Natural killer cell treated with Interleukin-12 subunit alpha and Interleukin-12 subunit beta and Interleukin-15 and Interleukin-18, amount 100 ng/mL, for 72 hours (primary cell): ENCODE measurements around the gene TIMP4. TPM values are rescaled to one million over a fixed set of nuclear protein-coding genes. Genes with fewer than 3 reads are reported as not detected.
A peak's percentile ranks its signal among the peaks of the same experiment; 100 is the strongest.

Experiments used
- ATAC-seq, 2 donors: fragments of 150-1000 bp; cut with Tn5 transposase in 1 of 2; sonication (Bioruptor Pico), chemical (Tn5 transposase) in 1 of 2; 2 replicates each; pipeline ENCODE4 v1.10.0; 2021
- DNase-seq: peaks from one replicate; pipeline ENCODE4 v3.0.0; 2022; ENCODE audit warnings: low spot score
- H3K27ac Mint-ChIP-seq, 2 donors: 1 replicate in 1 of 2; 2 replicates in 1 of 2; pipeline ENCODE4 v1.8.0; 2022; ENCODE audit warnings: mixed read lengths in 2 of 2, mild to moderate bottlenecking in 1 of 2, moderate library complexity in 1 of 2
- H3K27me3 Mint-ChIP-seq, 2 donors: 1 replicate in 1 of 2; 2 replicates in 1 of 2; pipeline ENCODE4 v1.8.0; 2022; ENCODE audit warnings: mixed read lengths in 2 of 2
- H3K36me3 Mint-ChIP-seq: one replicate; pipeline ENCODE4 v1.8.0; 2022; ENCODE audit warnings: mixed read lengths
- H3K4me1 Mint-ChIP-seq, 2 donors: 1 replicate in 1 of 2; 2 replicates in 1 of 2; pipeline ENCODE4 v1.8.0; 2022; ENCODE audit warnings: low read depth in 2 of 2, mixed read lengths in 2 of 2, mild to moderate bottlenecking in 1 of 2
- H3K4me3 Mint-ChIP-seq: one replicate; pipeline ENCODE4 v1.8.0; 2022; ENCODE audit warnings: mixed read lengths
- H3K9me3 Mint-ChIP-seq: 2 replicates; pipeline ENCODE4 v1.8.0; 2022; ENCODE audit warnings: mixed read lengths
- total RNA-seq, 2 donors: library from RNA; stranded (reverse); gene quantifications; one replicate each; pipeline ENCODE4 v1.2.3, GENCODE V29; 2022

The TIMP4 gene
- total RNA-seq = not detected

DNA sequence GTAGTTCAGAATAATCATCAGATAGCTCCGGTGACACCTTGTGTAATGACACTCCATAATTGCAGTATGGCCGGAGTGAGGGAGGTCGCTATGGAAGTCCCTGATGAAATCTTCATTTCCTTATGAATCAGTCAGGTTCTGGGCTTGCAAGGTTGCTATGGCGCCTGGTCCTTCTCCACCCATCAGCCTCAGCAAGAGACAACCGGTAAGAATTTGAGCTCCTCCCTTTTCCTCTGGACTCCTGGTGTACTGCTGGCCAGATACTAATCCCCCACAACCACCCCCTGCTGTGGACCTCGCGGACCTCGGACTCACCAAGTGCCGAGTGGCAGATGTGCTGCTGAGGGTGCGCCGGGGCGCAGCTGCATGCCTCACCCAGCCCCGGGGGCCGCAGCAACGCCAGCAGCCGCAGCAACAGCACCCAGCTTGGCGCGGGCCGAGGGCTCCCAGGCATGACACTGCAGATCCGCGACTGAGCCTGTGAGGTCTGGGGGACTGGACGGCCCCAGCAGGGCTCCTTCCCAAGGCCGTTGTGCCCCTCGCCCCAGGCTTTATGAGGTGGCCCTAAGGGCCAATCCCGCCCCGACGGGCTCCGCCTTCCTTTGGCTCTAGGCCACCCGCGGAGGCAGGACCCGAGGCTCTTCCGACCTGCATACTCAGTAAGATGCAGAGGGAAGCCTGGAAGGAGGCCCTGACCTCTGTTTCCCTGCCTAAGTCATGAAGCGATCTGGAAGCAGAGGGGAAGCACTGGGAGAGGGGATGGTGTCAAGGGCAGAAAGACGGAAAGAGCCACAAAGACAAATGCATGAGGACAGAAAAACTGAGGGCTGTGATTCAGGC lies at the start of gene TIMP4:
TIMP4 (minus strand) TSS at position 526 of the 840 bp plus-strand sequence; CDS start at position 454, 72 bp downstream.
- H3K9me3 Mint-ChIP-seq = no peaks in the 10 kb centered on the region
- no peaks in the 10 kb centered on the region for H3K4me1 Mint-ChIP-seq
- H3K27ac Mint-ChIP-seq = no peak within 1 kb of the TSS

GRCh38 chr3:12205171-12205570 lies 46.5 kb upstream of the TIMP4 start:
- Mint-ChIP-seq H3K4me3 (no peak overlapping the region), H3K36me3 (no peaks in the 10 kb centered on the region), H3K4me1 (no peaks in the 10 kb centered on the region), H3K9me3 (no peaks in the 10 kb centered on the region), H3K27me3 (peaks cover 15 to 28% of the 10 kb centered on the region in 2 donors), H3K27ac (no peak overlapping the region)
- ATAC-seq (no peak), DNase-seq (no peak)

More for the DNA sequence above, at the start of gene TIMP4:
- DNase-seq (no peak), ATAC-seq (peak; percentile 29 to 30)
- peaks cover 21 to 29% of the 10 kb centered on the region in 2 donors for H3K27me3 Mint-ChIP-seq
- H3K4me3 Mint-ChIP-seq = no peak within 1 kb of the TSS
- no peaks in the 10 kb centered on the region for H3K36me3 Mint-ChIP-seq

- peaks cover 0 to 8% of the 10 kb centered on the region in 2 donors for H3K4me1 Mint-ChIP-seq
- H3K9me3 Mint-ChIP-seq = no peaks in the 10 kb centered on the region
- H3K27ac Mint-ChIP-seq = no peak overlapping the region
- peaks cover 7 to 8% of the 10 kb centered on the region in 2 donors for H3K27me3 Mint-ChIP-seq
- DNase-seq (no peak), ATAC-seq (no peak)
- H3K36me3 Mint-ChIP-seq = no peaks in the 10 kb centered on the region
- no peak overlapping the region for H3K4me3 Mint-ChIP-seq
Observed at GRCh38 chr3:12201813-12202212, 43.1 kb upstream of the TIMP4 start.

DNA sequence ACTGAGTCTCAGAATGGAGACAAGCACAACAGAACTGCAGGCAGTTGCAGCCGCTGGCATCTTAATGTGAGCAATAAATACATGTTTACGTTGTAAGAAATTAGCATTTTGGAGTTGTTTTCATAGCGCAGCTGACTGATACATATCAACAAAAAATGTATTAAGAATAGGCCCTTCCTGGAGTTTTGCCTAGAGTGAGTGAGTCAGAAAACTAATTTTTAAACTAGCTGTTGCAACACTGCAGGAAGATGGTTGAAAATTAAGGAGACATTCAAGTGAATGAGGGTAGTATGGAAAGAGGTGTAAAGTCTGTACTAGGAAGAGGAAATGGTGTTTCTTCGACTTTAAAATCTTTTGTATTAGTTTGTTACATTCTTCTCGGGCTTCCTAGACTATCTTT lies 39.6 kb upstream of the TIMP4 start:
- DNase-seq = no peak
- Mint-ChIP-seq H3K9me3 (no peaks in the 10 kb centered on the region), H3K4me1 (peaks cover 9 to 25% of the 10 kb centered on the region in 2 donors), H3K36me3 (no peaks in the 10 kb centered on the region), H3K27ac (no peak overlapping the region), H3K27me3 (peaks cover 8 to 11% of the 10 kb centered on the region in 2 donors), H3K4me3 (no peak overlapping the region)
- ATAC-seq = no peak

- Mint-ChIP-seq H3K36me3 (no peaks in the 10 kb centered on the region), H3K27ac (peak overlapping the region in 1 of 2 donors; percentile 61), H3K27me3 (peaks cover 8 to 11% of the 10 kb centered on the region in 2 donors), H3K9me3 (no peaks in the 10 kb centered on the region), H3K4me3 (peak overlapping the region; percentile 47), H3K4me1 (peaks cover 9 to 33% of the 10 kb centered on the region in 2 donors)
- ATAC-seq (peak in 1 of 2 donors; percentile 62), DNase-seq (no peak)
Observed at GRCh38 chr3:12197475-12197874, 38.8 kb upstream of the TIMP4 start.

GRCh38 chr3:12196684-12197083 lies 38.0 kb upstream of the TIMP4 start:
- DNase-seq (no peak), ATAC-seq (no peak)
- Mint-ChIP-seq H3K4me1 (peaks cover 9 to 37% of the 10 kb centered on the region in 2 donors), H3K36me3 (no peaks in the 10 kb centered on the region), H3K4me3 (no peak overlapping the region), H3K9me3 (no peaks in the 10 kb centered on the region), H3K27ac (peak overlapping the region in 1 of 2 donors; percentile 61), H3K27me3 (peaks cover under 1 to 4% of the 10 kb centered on the region in 2 donors)

GRCh38 chr3:12195231-12195630 lies 36.5 kb upstream of the TIMP4 start:
- no peak for ATAC-seq
- Mint-ChIP-seq H3K9me3 (no peaks in the 10 kb centered on the region), H3K4me1 (peaks cover 9 to 37% of the 10 kb centered on the region in 2 donors), H3K27me3 (peaks cover 5 to 8% of the 10 kb centered on the region in 2 donors), H3K36me3 (no peaks in the 10 kb centered on the region), H3K4me3 (peak overlapping the region; percentile 72), H3K27ac (peak overlapping the region; percentile 80 to 84)
- DNase-seq = no peak

DNA sequence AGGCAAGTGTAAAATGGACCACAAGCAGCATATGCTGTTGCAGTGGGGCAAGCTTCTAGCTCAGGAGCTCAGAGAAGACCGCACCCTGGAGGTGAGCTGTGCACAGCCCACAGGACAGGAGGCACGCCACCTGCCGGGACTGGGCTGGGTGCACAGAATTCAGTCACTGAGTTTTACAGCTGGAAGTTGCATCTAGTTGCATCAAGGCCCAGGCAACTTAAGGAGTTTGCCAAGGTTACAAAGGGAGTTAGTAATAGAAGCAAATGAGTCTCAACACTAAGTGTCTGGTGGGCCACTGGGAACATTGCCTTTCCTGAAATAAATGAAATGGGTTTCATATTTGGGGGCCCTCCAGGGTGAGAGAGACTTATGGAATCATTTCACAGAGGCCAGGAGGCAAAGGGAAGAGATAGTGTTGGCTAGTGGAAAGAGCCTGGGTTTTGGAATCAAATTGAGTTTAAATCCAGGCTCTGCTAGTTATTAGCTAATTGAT lies 36.0 kb upstream of the TIMP4 start:
- H3K4me3 Mint-ChIP-seq = peak overlapping the region; percentile 72
- H3K9me3 Mint-ChIP-seq = no peaks in the 10 kb centered on the region
- H3K27ac Mint-ChIP-seq = peak overlapping the region; percentile 80 to 84
- peak in 1 of 2 donors; percentile 56 for ATAC-seq
- H3K36me3 Mint-ChIP-seq = no peaks in the 10 kb centered on the region
- H3K4me1 Mint-ChIP-seq = peaks cover 9 to 37% of the 10 kb centered on the region in 2 donors
- H3K27me3 Mint-ChIP-seq = peaks cover 5 to 10% of the 10 kb centered on the region in 2 donors
- DNase-seq = no peak

DNA sequence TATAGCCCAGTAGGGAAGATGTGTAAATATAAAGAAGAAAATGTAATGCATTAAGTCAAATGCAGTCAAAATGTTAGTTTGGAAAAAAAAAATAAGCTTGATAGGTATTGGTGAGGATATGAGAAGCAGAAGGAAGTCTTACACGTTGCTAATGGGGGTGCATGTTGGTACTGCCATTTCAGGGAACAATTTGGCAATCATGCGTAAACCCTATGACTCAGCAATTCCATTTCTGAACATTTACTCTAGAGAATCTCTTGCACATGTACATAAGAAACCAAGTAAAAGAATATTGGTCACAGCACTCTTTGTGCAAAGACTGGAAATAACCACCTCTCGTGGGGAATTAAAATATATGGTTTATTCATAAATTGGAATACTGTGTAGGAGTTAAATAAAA lies 35.5 kb upstream of the TIMP4 start:
- Mint-ChIP-seq H3K27ac (peak overlapping the region; percentile 80 to 84), H3K4me1 (peaks cover 9 to 37% of the 10 kb centered on the region in 2 donors)
- no peak for DNase-seq

DNA sequence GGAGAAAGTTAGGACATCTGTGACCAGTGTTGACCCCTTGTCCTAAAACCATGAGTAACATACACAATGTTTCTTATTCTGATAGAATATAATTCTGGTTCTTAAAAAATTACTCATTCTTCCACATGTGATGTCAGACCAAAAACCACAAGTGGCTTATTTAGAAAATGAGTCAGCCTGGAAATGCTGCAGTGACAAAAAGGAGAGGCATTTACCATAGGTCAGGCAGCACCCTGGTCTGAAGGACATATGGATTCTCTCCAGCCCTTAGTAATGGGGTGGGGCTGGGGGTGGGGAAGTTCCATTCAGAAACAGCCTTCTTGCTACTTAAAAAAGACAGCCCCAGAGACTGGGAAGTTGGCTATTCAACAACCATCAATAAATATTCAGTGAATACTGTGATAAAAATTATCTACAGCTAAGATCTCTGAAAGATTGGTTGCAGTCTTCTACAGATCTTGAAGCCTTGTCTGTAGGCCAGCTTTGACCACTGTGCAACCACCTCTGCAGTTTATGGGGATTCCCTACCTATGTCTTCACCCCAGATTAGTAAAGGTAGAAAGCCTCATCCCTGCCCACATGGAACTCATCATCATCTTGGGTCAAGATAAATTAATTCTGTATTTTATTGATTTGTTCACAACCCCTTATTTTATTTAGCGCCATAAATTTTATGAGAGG lies 34.9 kb upstream of the TIMP4 start:
- Mint-ChIP-seq H3K9me3 (no peaks in the 10 kb centered on the region), H3K27ac (peak overlapping the region; percentile 80 to 84), H3K36me3 (no peaks in the 10 kb centered on the region), H3K27me3 (peaks cover 5 to 14% of the 10 kb centered on the region in 2 donors), H3K4me3 (peak overlapping the region; percentile 72), H3K4me1 (peaks cover 9 to 40% of the 10 kb centered on the region in 2 donors)
- peak; percentile 79 to 83 for ATAC-seq
- DNase-seq = no peak

More for the DNA sequence above, 35.5 kb upstream of the TIMP4 start:
- Mint-ChIP-seq H3K27me3 (peaks cover 5 to 10% of the 10 kb centered on the region in 2 donors), H3K9me3 (no peaks in the 10 kb centered on the region), H3K36me3 (no peaks in the 10 kb centered on the region), H3K4me3 (peak overlapping the region; percentile 72)
- ATAC-seq = peak; percentile 61 to 70

GRCh38 chr3:12192655-12193484 lies 34.2 kb upstream of the TIMP4 start:
- Mint-ChIP-seq H3K4me1 (peaks cover 9 to 48% of the 10 kb centered on the region in 2 donors), H3K4me3 (peak overlapping the region; percentile 72), H3K9me3 (no peaks in the 10 kb centered on the region), H3K27me3 (peaks cover 5 to 15% of the 10 kb centered on the region in 2 donors), H3K36me3 (no peaks in the 10 kb centered on the region), H3K27ac (peak overlapping the region in 1 of 2 donors; percentile 84)
- DNase-seq (no peak), ATAC-seq (no peak)

- DNase-seq (no peak), ATAC-seq (no peak)
- Mint-ChIP-seq H3K27me3 (peaks cover 5 to 19% of the 10 kb centered on the region in 2 donors), H3K4me1 (peaks cover 14 to 51% of the 10 kb centered on the region in 2 donors), H3K9me3 (no peaks in the 10 kb centered on the region), H3K4me3 (no peak overlapping the region), H3K27ac (peak overlapping the region in 1 of 2 donors; percentile 84), H3K36me3 (no peaks in the 10 kb centered on the region)
Observed at GRCh38 chr3:12192173-12192572, 33.5 kb upstream of the TIMP4 start.

GRCh38 chr3:12191559-12191958 lies 32.8 kb upstream of the TIMP4 start:
- Mint-ChIP-seq H3K4me3 (no peak overlapping the region), H3K9me3 (no peaks in the 10 kb centered on the region), H3K4me1 (peaks cover 14 to 45% of the 10 kb centered on the region in 2 donors), H3K27ac (no peak overlapping the region), H3K36me3 (no peaks in the 10 kb centered on the region), H3K27me3 (peaks cover 5 to 19% of the 10 kb centered on the region in 2 donors)
- ATAC-seq = no peak
- no peak for DNase-seq
